Middle frontal gyrus (tissue), 1 donor: ENCODE results near the gene RAX.

Experiments
- DNase-seq: peaks from one replicate; pipeline ENCODE4 v3.0.0-alpha.2; 2015; ENCODE audit warnings: low spot score; ENCODE audit errors: extremely low spot score

The RAX gene

DNA sequence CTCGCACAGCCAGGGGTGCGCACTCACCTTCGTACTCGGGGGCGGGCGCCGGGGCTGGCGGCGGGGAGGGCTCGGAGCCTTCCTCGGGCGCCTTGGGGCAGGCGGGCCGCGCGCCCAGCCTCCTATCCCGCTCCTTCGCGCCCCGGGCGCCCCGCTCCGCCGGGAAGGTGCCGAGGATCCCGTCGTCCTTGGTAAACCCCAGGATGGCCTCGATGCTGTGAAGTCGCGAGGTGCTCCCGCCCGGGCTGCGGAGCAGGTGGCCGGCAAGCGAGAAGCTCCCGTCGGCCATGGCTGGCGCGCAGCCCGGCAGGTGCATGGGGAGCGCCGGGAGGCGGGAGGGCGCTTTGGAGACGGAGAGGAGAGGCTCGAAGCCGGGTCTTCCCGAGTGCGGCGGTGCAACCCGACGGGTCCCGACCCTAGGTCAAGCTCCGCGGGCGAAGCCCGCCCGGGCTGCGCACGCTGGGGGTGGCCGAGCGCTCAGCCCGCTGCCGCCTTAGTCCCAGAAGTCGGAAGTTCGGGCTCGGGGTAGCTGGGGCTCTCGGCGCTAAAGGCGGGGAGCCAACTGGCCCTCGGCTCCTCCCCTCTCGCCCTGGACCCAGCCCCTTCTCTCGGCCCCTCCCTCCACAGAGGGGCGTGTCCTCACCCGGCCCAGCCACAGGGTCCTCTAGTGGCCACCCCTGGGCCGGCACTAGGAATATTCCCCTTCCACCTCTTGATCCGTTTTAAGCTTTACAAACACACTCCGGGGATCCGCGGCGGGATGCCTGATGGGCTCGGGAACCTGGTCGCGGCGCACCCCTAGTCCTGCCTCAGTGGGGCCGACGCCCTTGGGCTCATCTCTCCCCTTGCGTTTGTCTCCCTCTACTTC, at the start of gene RAX:
Gene RAX, minus strand, starts transcription at position 564 of the 868 bp plus-strand sequence. Its CDS starts 248 bp downstream, at position 316.
- DNase-seq, result no peak

DNA sequence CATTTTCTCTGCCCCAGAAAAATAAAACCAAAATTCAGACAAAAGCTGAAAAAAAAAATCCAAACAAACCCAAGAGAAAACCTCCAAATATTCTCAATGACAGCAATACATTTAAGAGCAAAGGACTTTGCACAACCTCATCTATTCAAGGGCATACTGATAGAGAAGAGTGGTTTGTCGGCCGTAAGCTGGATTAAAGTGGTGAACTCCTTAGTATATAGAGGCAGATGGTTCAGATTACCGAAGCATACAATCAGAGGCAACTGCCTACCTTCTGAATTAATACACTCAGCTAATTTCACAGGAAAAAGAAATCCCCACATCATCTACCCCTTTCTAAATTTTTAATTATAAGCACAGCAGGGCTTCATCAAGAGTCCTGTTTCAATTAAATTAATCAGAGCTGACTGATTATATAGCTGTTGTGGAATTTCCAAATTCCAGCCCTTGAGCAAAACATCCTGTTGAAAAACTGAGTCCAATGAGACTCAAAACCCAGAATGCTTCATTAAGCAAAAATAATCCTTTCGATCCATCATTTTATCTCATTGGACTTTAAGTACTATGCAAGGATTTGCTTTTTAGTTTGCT, 45.3 kb upstream of the RAX start, which contains the start of gene CPLX4:
Gene CPLX4, minus strand, starts transcription at position 190 of the 591 bp plus-strand sequence. Its CDS starts 187 bp downstream, at position 3.
- no peak for DNase-seq

DNA sequence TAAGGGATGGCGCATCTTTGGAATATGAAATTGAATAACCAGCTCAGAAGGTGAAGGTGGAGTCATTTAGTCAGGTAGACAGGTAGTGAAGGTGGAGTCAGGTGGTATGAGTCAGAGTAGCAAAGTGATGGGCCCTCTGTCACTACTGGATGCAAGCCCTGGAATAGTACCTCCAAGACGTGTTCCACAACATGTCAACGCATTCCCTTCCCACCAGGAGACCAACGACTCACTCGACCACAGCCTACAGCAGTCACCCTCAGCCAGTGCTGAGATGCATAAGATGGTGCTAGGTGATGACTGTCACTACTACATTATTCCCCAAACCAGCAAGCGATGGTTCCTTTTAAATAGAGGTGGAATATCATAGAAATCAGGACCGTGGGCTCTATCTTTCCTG, 38.4 kb upstream of the RAX start:
- DNase-seq, result no peak

DNA sequence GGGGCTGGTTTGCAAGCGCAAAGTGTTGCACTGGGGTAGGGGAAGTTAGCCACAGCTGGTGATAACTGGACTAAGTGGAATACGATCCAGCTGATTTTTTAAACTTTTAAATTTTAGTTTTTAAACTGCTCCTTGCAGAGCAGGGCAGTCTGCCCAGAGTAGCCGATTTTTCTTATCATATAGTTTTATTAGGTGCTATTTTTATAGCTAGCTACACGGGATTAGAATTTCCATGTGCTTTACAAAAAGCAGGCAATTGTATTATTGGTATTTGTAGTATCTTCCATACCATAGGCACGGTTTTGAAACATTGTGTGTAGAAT, 35.6 kb upstream of the RAX start:
- no peak for DNase-seq

DNA sequence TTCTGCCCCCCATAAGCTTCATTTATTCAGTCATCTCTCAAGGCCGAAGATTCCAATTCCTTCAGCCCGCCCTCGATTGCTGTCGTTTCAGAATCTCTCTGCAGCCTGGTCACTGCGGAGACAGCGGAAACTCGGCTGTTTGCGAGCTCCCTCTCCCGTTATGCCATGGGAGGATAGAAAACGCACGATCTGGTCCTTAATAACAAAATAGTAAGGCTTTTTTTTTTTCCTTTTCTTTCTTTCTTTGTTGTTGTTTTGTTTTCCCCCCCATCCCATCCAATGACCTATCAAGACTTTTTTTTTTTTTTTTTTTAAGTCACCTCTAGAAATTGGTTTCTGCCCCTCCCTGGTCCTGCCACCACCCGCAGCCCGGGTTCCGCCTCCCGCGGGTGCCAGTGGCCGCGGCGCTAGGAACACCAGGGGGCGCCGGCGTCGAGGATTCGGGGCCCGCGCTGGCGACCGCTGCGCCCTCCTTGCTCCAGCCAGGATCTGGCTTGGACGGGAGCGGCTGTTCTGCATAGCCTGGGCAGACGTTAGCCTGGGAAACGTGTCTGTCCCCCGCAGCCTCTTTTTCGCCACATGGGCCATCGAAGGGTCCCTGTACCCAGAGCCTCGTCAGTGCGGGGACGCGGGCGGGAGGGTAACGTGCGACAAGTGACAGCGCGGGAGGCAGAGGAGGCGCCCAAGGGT, 35.1 kb upstream of the RAX start:
- DNase-seq, result peak; percentile 24

DNA sequence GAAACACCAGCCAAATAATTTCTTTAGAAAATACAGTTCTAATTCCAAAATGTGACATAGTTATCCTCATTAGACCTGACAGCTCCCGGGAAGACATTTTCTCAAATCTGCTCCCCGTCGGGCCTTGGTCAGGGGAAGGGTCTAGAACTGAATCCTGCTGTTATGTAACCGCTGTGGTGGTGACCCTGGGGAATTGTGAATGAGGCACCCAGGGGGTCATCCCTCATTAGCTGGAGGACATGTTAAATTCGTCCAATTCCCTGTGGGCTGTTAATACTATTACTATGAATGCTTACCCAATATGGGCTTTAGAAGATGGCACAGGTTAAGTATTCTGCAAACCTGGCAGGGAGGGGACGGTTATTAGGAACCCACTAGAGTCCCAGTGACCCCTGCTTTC, 33.4 kb upstream of the RAX start:
- no peak for DNase-seq

DNA sequence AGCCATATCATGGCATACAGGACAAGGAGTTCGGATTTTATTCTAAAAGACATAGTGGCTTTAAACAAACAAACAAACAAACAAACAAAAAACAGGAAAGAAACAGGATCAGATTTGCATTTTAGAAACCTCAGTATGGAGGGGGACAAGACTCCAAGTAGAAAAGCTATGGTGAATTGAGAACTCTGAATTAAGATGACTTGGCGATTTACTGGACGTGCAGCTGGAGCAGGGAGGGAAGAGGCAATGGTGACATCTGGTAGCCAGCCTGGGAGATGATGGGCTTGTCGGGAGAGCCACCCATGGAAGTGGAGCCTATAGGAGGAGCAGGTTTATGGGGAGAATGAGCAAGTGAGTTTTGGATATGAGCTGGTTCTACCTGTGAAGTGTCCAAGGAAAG, 32.0 kb upstream of the RAX start:
- no peak for DNase-seq

DNA sequence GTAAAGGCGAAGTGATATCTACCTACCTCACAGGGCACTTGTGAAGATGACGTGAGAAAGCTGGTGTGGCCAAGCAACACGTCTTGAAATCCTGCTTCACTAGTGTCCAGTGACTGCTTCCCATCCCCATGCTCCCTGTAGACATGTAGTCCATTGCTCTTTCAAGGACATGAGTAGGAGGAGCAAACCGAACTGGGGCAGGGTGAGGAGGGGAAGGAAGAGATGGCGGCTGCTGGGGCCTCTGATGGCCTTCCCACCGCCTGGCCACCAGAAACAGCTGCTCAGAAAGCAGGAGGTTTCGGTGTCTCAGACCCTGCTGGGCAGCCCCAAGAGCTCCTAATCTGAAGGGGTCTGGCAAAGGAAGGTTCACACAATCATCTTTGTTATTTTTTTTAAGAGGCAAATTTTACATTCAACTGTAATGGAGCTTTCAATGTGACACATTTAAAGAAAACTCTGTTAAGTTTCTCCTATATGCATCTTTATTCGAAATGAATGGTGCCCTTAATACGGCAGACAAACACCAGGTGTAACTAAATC, 30.5 kb upstream of the RAX start:
- DNase-seq, result no peak

DNA sequence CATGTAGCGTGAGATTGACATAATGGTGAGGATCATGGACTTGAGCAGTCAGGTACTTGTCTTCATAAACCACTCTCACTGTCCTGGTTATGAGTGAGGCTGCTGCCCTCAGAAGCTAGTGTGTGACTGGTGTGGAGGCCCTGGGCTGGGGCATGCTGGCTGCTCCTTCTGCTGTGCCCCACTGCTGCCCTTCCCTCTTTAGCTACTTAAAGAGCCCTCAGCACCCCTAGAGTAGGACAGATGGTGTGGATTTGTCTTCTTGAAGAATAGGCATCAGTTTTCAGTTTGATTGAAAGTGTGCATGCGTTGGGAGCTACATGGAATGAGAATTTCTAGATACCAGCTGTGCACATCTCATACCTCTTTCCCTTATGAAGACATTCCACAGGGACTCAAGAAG, 29.8 kb upstream of the RAX start:
- DNase-seq, result no peak

DNA sequence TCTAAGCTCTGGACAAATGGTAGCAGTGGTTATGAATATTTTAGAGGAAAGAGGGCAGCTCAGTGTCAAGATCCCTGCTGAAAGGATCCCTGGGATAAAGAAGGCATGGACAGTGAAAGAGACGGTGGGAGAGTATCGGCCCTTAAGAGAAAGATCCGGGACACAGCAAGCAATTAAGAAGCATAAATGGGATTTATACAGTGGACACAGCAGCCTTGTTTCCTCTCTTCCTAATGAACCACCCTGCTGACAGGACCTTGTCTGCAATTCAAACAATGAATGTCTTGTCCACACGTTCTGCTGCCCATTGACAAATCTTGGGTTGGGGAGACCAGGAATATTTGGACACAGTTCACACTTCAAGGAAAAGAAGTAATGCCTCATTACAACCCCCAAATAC, 28.7 kb upstream of the RAX start:
- no peak for DNase-seq

DNA sequence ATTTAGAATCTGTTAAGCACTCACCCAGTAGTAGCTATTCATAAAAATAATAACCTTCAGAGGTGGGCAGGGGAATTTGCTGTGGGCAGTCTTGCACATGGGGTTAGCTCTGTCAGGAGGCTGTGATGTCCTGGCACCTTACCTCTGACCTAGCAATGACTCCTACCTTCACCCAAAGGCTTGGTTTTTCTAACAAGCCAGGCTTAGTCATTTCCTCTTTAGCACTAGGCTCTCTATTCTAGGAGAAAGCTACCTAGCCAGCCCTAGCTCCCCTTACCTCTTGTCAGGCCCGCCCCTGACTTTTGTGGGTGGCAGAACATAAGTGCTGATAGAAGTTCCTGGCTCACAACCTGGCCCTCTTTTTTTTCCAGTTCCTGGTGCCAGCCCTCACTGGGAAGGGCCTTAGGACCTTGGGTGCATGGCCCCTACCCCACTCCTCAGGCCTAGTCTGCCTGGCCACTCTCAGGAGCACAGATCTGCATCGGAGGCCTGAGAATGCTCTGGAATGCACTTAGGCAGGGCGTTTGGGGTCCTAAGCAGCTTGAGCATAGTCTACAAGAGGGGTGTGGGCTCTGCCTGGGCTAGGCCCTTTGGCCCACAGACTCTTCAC, 27.5 kb upstream of the RAX start:
- DNase-seq, result no peak

DNA sequence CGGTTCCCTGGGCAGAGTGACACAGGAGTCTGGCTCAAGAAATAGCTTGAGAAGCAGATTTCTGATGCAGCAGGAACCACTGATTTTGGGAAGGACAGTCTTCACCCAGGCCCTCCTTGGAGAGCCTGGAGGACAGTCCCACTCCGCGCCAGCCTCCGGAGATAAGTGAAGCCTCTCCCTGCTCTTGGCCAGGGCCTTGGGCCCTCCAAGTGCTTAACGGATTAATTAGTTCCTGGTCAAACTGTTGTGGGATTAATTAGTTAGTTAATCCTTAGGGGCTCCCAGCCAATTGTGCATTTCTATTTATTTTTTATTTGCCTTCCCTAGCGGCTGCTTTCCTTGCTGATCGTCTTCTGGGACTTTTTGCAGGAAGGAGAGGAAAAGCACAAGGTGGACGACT, 25.6 kb upstream of the RAX start:
- no peak for DNase-seq

DNA sequence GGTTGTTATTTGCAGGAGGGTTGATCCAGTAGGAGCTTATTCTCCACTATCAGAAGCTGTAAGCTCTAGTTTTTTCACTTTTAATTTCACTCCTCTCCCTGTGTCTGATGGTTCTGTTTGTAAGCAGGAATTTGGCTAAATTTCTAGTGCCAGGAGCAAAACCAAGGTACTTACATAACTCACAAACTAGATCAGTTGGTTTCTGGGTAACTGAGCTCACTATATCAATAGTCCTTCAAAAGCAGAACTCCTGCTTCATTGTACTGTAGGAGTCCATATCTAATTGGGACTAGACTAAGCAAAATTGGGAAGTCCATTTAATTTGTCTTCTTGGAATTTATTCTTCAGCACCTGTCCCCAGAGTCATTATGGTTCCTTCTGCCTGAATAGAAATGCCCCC, 20.1 kb upstream of the RAX start:
- DNase-seq, result no peak

DNA sequence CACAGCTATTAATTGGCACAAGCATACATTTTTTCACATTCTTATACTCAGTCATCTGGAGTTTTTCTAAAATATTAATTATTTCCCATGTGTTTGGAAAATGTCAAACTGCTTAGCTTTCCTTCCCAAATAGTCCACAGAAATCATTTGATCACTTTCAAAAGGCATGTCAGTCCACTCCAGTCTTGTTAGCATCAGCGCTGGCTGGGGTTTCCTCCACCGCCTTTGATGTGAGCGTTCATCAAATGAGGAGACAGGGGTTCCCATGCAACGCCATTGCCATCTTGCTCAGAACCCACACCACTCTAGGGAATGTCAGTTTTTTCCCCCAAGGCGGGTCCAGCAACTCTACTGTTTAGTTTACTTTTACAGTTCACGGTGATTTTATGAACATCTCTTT, 13.1 kb upstream of the RAX start:
- DNase-seq, result no peak

DNA sequence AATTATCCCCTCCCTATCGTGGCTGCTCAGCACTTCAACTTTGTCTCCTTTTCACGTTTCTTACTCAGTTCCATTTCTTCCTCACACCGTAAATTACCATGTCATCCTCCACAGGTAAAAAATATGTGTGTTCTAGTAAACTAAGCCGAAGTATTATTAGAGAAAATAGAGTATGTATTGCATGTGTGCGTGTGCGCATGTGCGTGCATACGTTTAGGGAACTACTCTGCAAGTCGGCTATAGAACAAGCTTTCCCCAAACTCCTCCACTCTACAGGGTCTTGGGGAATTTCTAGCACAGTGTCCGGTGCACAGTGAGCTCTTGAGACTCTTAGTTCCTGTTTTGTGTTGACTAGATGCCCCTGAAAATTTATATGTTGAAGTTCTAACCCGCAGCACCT, 9.1 kb upstream of the RAX start:
- DNase-seq, result no peak

DNA sequence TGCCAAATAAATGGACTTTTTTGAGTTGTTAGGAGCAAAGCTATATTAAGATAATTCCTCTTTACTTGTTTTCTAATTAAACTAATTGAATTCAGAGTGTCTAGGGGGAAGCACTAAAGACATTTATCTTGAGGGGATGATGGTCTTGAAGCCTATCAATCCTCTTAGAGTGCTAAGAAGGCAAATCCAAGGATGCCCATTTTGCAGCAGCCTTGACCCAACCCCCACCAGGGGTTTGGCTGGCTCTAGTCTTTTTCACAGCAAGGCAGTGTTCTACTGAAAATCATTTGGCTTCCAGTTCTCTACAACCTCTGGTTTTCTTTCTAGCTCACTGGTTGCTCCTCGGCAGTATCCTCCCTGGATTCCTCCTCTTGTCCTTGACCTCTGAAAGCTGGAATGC, 6.5 kb upstream of the RAX start:
- DNase-seq, result no peak

DNA sequence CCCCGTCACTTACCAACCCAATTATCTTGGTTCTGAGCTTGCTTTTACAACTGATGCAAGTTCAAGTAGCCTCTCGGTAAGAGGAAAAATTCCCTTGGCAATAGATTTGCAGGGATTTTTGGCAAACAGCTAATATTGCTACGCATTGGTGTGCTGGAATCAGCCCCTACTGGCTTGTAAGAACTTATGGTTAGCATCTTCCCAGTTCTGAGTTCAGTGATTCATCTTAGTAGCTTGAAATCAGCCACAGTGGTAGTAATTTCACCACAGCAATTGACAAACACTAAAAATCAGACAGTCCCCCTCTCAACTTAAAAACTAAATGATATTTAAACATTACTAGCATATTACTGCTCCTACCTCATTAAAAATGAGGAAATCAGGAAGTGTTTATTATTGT, 5.9 kb upstream of the RAX start:
- DNase-seq, result no peak

DNA sequence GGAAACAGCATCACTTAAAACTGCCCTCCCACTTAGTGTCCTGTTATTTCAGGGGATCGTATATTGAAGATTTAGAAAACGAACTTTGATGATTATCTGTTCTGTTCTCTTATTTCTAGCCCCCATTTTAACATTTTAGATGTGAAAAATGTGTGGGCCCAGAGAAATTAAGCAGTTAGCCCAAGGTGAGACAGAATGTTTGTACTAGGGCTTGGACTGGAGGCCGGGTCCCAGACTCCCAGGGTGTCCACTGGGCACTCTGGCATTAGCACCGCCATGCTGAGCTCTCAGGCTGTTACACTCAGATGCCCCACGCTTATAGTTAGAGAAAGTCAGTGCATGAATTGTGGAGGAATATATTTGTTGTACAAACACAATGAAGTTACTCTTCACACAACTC, 5.5 kb upstream of the RAX start:
- DNase-seq, result no peak

DNA sequence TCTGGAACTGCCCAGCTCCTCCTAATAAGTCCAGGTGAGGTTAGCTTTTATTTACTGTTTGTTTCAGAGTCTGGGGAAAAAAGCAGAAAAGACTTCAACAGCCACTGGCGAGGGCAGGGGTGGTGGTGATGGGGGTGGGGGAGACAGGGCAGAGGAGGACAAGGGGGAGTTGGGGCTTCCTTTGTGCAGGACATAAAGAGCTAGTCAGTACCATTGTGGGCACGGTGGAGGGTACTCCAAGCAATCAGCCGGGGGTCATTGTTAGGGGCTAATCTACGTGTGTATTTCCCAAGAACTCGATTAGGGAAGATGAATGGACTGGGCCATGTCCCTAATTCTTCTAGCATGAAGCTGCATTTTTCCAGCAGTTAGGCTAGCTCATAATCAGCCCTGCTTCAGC, 2.8 kb upstream of the RAX start:
- no peak for DNase-seq

DNA sequence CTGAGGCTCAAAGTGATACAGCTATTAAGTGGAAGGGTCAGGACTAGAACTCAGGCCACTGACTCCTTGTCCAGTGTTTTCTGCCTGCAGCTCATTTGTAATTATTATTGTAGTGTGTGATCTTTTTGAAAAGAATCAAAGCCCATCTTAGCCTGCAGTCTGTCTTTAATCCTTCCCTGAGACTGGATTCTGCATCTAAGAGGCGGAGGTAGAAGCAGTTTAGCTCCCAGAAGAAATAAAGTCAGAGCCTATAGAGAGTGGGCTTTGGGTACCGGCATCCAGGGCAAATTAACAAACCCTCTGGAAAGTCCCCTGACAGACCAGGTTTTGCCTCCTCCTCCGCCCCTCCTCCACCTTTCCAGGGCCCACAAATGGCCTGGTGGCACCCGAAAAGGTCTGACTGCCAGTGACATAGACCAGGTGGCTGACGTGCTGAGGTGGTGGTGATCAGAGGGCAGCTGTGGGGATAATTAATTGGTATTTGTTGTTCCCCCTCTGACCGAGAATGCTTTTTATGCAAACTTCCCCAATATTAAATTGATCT, 2.2 kb upstream of the RAX start:
- no peak for DNase-seq

DNA sequence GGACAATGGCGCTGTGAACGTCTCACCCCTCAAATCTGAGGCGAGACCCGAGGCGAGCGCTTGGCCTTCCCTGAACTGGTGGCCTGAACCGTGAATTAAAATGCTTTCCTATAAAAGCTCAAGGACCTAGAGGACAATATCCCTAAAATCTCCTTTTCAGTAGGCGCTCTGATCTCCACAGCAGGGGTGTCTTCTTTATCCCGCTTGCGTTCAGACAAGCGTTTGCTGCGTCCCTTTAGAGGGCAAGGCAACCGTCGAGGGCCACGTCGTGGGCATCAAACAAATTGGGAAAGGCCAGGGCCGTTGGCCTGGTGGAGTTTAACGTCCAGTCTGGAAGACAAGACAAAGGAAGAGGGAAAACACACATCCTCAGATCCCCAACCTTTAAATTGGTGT, 1.3 kb upstream of the RAX start:
- DNase-seq, result no peak
